GM18861 (cell line): ENCODE results near the gene PSMB9.

Experiments used
- ATAC-seq: cut with Tn5 transposase; IDR thresholded peaks from one replicate; pipeline ENCODE4 v1.9.1; 2021; ENCODE audit not compliant: unreplicated experiment

Gene PSMB9

GRCh38 chr6:32839356-32839755, 14.6 kb upstream of the PSMB9 start:
- no peak for ATAC-seq

- no peak for ATAC-seq
Measured at GRCh38 chr6:32840604-32841246, 13.3 kb upstream of the PSMB9 start.

- no peak for ATAC-seq
Measured at GRCh38 chr6:32842021-32842650, 11.9 kb upstream of the PSMB9 start.

GRCh38 chr6:32842690-32843089, 11.3 kb upstream of the PSMB9 start:
- no peak for ATAC-seq

- ATAC-seq: no peak
Measured at GRCh38 chr6:32843331-32843978, 10.5 kb upstream of the PSMB9 start.

- peak; percentile 47 for ATAC-seq
Measured at GRCh38 chr6:32843979-32844838, 9.8 kb upstream of the PSMB9 start, which contains the start of gene PSMB8. Gene PSMB8, minus strand, starts transcription at chr6:32844047. Its CDS starts 51 bp downstream, at chr6:32843996.

- ATAC-seq: no peak
Measured at GRCh38 chr6:32844839-32845383, 9.1 kb upstream of the PSMB9 start.

GRCh38 chr6:32845384-32845884, 8.6 kb upstream of the PSMB9 start:
- no peak for ATAC-seq

- ATAC-seq: no peak
Measured at GRCh38 chr6:32847004-32847403, 7.0 kb upstream of the PSMB9 start.

- ATAC-seq: no peak
Measured at GRCh38 chr6:32847795-32848194, 6.2 kb upstream of the PSMB9 start.

- ATAC-seq: no peak
Measured at GRCh38 chr6:32849126-32849525, 4.9 kb upstream of the PSMB9 start.

- ATAC-seq: no peak
Measured at GRCh38 chr6:32851025-32851424, 3.0 kb upstream of the PSMB9 start.

- no peak for ATAC-seq
Measured at GRCh38 chr6:32852018-32852843, 1.8 kb upstream of the PSMB9 start.

- peak; percentile 21 for ATAC-seq
Measured at GRCh38 chr6:32852844-32853540, 1.0 kb upstream of the PSMB9 start.

GRCh38 chr6:32854376-32855178, 585 bp downstream of the PSMB9 start:
- peak; percentile 5 for ATAC-seq

GRCh38 chr6:32855467-32856174, 1.6 kb downstream of the PSMB9 start:
- ATAC-seq: no peak

GRCh38 chr6:32857156-32857891, 3.3 kb downstream of the PSMB9 start:
- no peak for ATAC-seq
